A549 (cell line): ENCODE measurements around the gene MAN2B2. TPM values are rescaled to one million over a fixed set of nuclear protein-coding genes. Genes with fewer than 3 reads are reported as not detected.

ENCODE experiments used
- ATAC-seq, 2 experiments: fragments of 200-7000 bp in 1 of 2; fragments of >200 bp in 1 of 2; cut with Nextera tagmentation in 1 of 2; cut with Tn5 transposase in 1 of 2; 3 replicates each; pipeline versions ENCODE4 v1.8.0 to v1.9.1; 2018 to 2020; ENCODE audit warnings: mild to moderate bottlenecking in 1 of 2, moderate library complexity in 1 of 2
- CTCF ChIA-PET: fragments of 300-600 bp; sonication (Branson Sonifier 250); formaldehyde crosslinking; extraction: SDS; loops from one replicate; lab custom pipeline; 2021; ENCODE audit warnings: antibody characterized with exemption, inconsistent platforms; lab: Yijun Ruan, JAX
- POLR2A ChIA-PET: fragments of 350-600 bp; formaldehyde crosslinking; extraction: SDS; loops from one replicate; lab custom pipeline; 2021; ENCODE audit warnings: antibody characterized with exemption, inconsistent platforms; lab: Yijun Ruan, JAX
- DNase-seq, 2 experiments: peaks; one replicate each; pipeline versions ENCODE4 v3.0.0 to v3.0.0-alpha.2; 2011 to 2016; ENCODE audit warnings: low read depth in 1 of 2, low spot score in 1 of 2
- FAIRE-seq: peaks from 2 replicates; lab custom pipeline; 2011; peaks lifted over from hg19 to GRCh38; lab: Jason Lieb, UNC
- H3K27ac ChIP-seq, 2 experiments: fragments of >200 bp; sonication (Bioruptor Twin); formaldehyde crosslinking; 3 replicates each; pipeline ENCODE4 v1.5.1; 2016 to 2017
- H3K4me1 ChIP-seq: fragments of >200 bp; sonication (Bioruptor Twin); formaldehyde crosslinking; 3 replicates; pipeline ENCODE4 v1.6.1; 2016
- H3K4me2 ChIP-seq: fragments of >200 bp; sonication (Bioruptor Twin); formaldehyde crosslinking; 3 replicates; pipeline ENCODE4 v1.6.1; 2016
- H3K4me3 ChIP-seq: fragments of >200 bp; sonication (Bioruptor Twin); formaldehyde crosslinking; 3 replicates; pipeline ENCODE4 v1.5.1; 2016
- H3K9me3 ChIP-seq: fragments of >200 bp; sonication (Bioruptor Twin); formaldehyde crosslinking; 3 replicates; pipeline ENCODE4 v1.6.1; 2016
- CBX2 ChIP-seq: fragments of 200-600 bp; sonication (generic); IDR thresholded peaks from 2 replicates; pipeline ENCODE4 v1.6.1; 2016; ENCODE audit warnings: low read depth, mild to moderate bottlenecking, borderline replicate concordance
- CBX8 ChIP-seq: fragments of 200-600 bp; sonication (generic); IDR thresholded peaks from 2 replicates; pipeline ENCODE4 v1.6.1; 2016
- CEBPB ChIP-seq, 2 experiments: fragments of >200 bp in 1 of 2; sonication (Bioruptor Twin) in 1 of 2; formaldehyde crosslinking in 1 of 2; IDR thresholded peaks; 2 replicates each; pipeline ENCODE4 v1.6.1; 2012 to 2016
- CHD2 ChIP-seq: fragments of 150-350 bp; IDR thresholded peaks from 2 replicates; pipeline ENCODE4 v1.6.1; 2014; ENCODE audit warnings: low read length; ENCODE audit not compliant: partially characterized antibody
- CTCF ChIP-seq: fragments of >200 bp; sonication (Bioruptor Twin); formaldehyde crosslinking; IDR thresholded peaks from 3 replicates; pipeline ENCODE4 v1.5.1; 2016
- ELK1 ChIP-seq: fragments of 150-350 bp; IDR thresholded peaks from 2 replicates; pipeline ENCODE4 v1.6.1; 2014; ENCODE audit warnings: low read depth, mild to moderate bottlenecking, low read length
- ESRRA ChIP-seq: fragments of 150-350 bp; IDR thresholded peaks from 2 replicates; pipeline ENCODE4 v1.6.1; 2014; ENCODE audit warnings: mild to moderate bottlenecking, low read length, borderline replicate concordance
- FOXS1 ChIP-seq: fragments of 250-450 bp; sonication (Bioruptor Pico); IDR thresholded peaks from 2 replicates; pipeline ENCODE4 v1.5.0; 2020; ENCODE audit warnings: mild to moderate bottlenecking, moderate library complexity
- HDAC2 ChIP-seq: fragments of 200-600 bp; sonication (generic); IDR thresholded peaks from 2 replicates; pipeline ENCODE4 v1.6.1; 2016
- HEYL ChIP-seq: fragments of 250-450 bp; sonication (Bioruptor Pico); IDR thresholded peaks from 2 replicates; pipeline ENCODE4 v1.8.0; 2021; ENCODE audit warnings: mild to moderate bottlenecking, moderate library complexity
- HOXB13 ChIP-seq: fragments of 250-450 bp; sonication (Bioruptor Pico); IDR thresholded peaks from 2 replicates; pipeline ENCODE4 v1.5.0; 2020; ENCODE audit warnings: low read depth, mild to moderate bottlenecking, moderate library complexity
- HOXB5 ChIP-seq: fragments of 250-450 bp; sonication (Bioruptor Pico); IDR thresholded peaks from 2 replicates; pipeline ENCODE4 v1.5.0; 2020; ENCODE audit warnings: mild to moderate bottlenecking, moderate library complexity
- JUN ChIP-seq, 2 experiments: fragments of >200 bp; sonication (Bioruptor Twin); formaldehyde crosslinking; IDR thresholded peaks; 2 replicates in 1 of 2; 3 replicates in 1 of 2; pipeline ENCODE4 v1.6.1; 2016 to 2017
- MAFK ChIP-seq: fragments of 450-650 bp; IDR thresholded peaks from 2 replicates; pipeline ENCODE4 v1.6.1; 2014; ENCODE audit not compliant: partially characterized antibody
- MYC ChIP-seq: IDR thresholded peaks from 2 replicates; pipeline ENCODE4 v1.6.1; 2012; ENCODE audit warnings: mild to moderate bottlenecking, inconsistent platforms, low read length, improper control_type of control experiment, borderline replicate concordance
- NFE2L2 ChIP-seq: fragments of 150-350 bp; conservative IDR thresholded peaks from 2 replicates; pipeline ENCODE4 v1.6.1; 2014; ENCODE audit warnings: low read length
- PHF8 ChIP-seq: fragments of 200-600 bp; sonication (generic); IDR thresholded peaks from 2 replicates; pipeline ENCODE4 v1.6.1; 2016; ENCODE audit warnings: low read depth, mild to moderate bottlenecking, antibody characterized with exemption, moderate library complexity, borderline replicate concordance
- REST ChIP-seq: fragments of 200-600 bp; sonication (generic); IDR thresholded peaks from 2 replicates; pipeline ENCODE4 v1.6.1; 2016; ENCODE audit warnings: antibody characterized with exemption, mild to moderate bottlenecking, moderate library complexity
- RFX5 ChIP-seq: fragments of 450-650 bp; IDR thresholded peaks from 2 replicates; pipeline ENCODE4 v1.7.1; 2014; ENCODE audit warnings: antibody characterized with exemption, mild to moderate bottlenecking, moderate library complexity
- SMC3 ChIP-seq: fragments of >200 bp; sonication (Bioruptor Twin); formaldehyde crosslinking; IDR thresholded peaks from 3 replicates; pipeline ENCODE4 v1.6.1; 2018; ENCODE audit warnings: inconsistent platforms
- SREBF2 ChIP-seq: fragments of 450-650 bp; IDR thresholded peaks from 2 replicates; pipeline ENCODE4 v1.6.1; 2014; ENCODE audit warnings: mild to moderate bottlenecking, moderate library complexity
- ZFP36 ChIP-seq: fragments of 450-650 bp; IDR thresholded peaks from 2 replicates; pipeline ENCODE4 v1.6.1; 2014; ENCODE audit warnings: borderline replicate concordance; ENCODE audit not compliant: partially characterized antibody
- ZNF302 ChIP-seq: fragments of 250-450 bp; sonication (Bioruptor Pico); IDR thresholded peaks from 2 replicates; pipeline ENCODE4 v1.9.0; 2021; ENCODE audit warnings: inconsistent platforms, mild to moderate bottlenecking, moderate library complexity
- ZSCAN20 ChIP-seq: fragments of 250-450 bp; sonication (Bioruptor Pico); IDR thresholded peaks from 2 replicates; pipeline ENCODE4 v1.8.0; 2022; ENCODE audit warnings: mild to moderate bottlenecking, moderate library complexity
- WGBS: methylation state at CpG from one replicate; pipeline ENCODE4 v1.1.6; 2017; ENCODE audit errors: missing lambda C conversion rate; 5-methylcytosine and 5-hydroxymethylcytosine counted together
- polyA plus RNA-seq, 4 experiments: library from polyadenylated mRNA; depleted of rRNA in 3 of 4; stranded (reverse); fragments of >200 nt; fragmentation: RNase III in 1 of 4; extraction: RNeasy Plus Mini Kit Qiagen cat#74134 plus additional on column Dnase treatment in 1 of 4; gene quantifications; 2 replicates in 3 of 4; 3 replicates in 1 of 4; pipeline ENCODE4 v1.2.3, GENCODE V29; 2011 to 2017

The MAN2B2 gene
- polyA plus RNA-seq, 2 of the 4 experiments (the other 2 are of a cell fraction) = 6.3 to 8.4 TPM

GRCh38 chr4:6551660-6552059 is 23.3 kb upstream of the MAN2B2 start (continued):
- TF ChIP-seq REST (no peak), SREBF2 (no peak), RFX5 (no peak), MYC (no peak), HOXB13 (CRISPR knock-in tag) (no peak), NFE2L2 (no peak), ELK1 (no peak)
- TF ChIP-seq, all 56 proteins: peak for 0

- no peaks in the 10 kb centered on the region for H3K4me1 ChIP-seq
- H3K4me3 ChIP-seq = no peak overlapping the region
- 60% methylated on average over 7 of the region's 13 CpGs for WGBS
- H3K4me2 ChIP-seq = no peak overlapping the region
- ATAC-seq (no peak), FAIRE-seq (no peak), DNase-seq (no peak)
- TF ChIP-seq SMC3 (no peak), ZFP36 (no peak), ELK1 (no peak), CEBPB (IDR thresholded peaks at IDR 0.05) (no peak), HDAC2 (no peak), HEYL (CRISPR knock-in tag) (no peak), FOXS1 (CRISPR knock-in tag) (no peak), ZSCAN20 (CRISPR knock-in tag) (no peak), CHD2 (no peak), MAFK (no peak), PHF8 (no peak), REST (no peak), ZNF302 (CRISPR knock-in tag) (no peak), JUN (IDR thresholded peaks at IDR 0.05) (no peak), CBX8 (no peak), ESRRA (no peak), HOXB5 (no peak), CBX2 (no peak), CTCF (no peak)
- peaks cover 11% of the 10 kb centered on the region; the same call in 2 of the 3 replicates for H3K9me3 ChIP-seq
- ChIA-PET CTCF (interaction anchor here (5.1 kb wide), 1 partner anchor 8 kb away, joined by 27 read pairs; no protein-coding TSS in a partner anchor), POLR2A (no interaction called here)
- H3K27ac ChIP-seq = no peak overlapping the region
Observed at GRCh38 chr4:6555519-6555918, 19.5 kb upstream of the MAN2B2 start.
